Trophoblast cell (in vitro differentiated cells and primary cell): Measurements from ENCODE around the gene SRC.
A peak's percentile ranks its signal among the peaks of the same experiment; 100 is the strongest.

ENCODE experiments used
- DNase-seq, 2 donors: peaks; one replicate each; pipeline ENCODE4 v3.0.0-alpha.2; 2016
- H2AFZ ChIP-seq: 2 replicates; pipeline ENCODE4 v1.6.1; 2013; ENCODE audit warnings: low read length, moderate library complexity, mild to moderate bottlenecking; ENCODE audit not compliant: insufficient read depth, poor library complexity
- H2AK5ac ChIP-seq: 2 replicates; pipeline ENCODE4 v1.6.1; 2013; ENCODE audit warnings: mild to moderate bottlenecking, low read length
- H2BK120ac ChIP-seq: 2 replicates; pipeline ENCODE4 v1.6.1; 2013; ENCODE audit warnings: low read length, mild to moderate bottlenecking, moderate library complexity; ENCODE audit not compliant: insufficient read depth, poor library complexity
- H2BK12ac ChIP-seq: 2 replicates; pipeline ENCODE4 v1.6.1; 2013; ENCODE audit warnings: mild to moderate bottlenecking, low read length, moderate library complexity
- H2BK5ac ChIP-seq: 2 replicates; pipeline ENCODE4 v1.6.1; 2013; ENCODE audit warnings: low read length, low read depth, moderate library complexity, mild to moderate bottlenecking; ENCODE audit not compliant: poor library complexity
- H3K14ac ChIP-seq: 2 replicates; pipeline ENCODE4 v1.6.1; 2013; ENCODE audit warnings: mild to moderate bottlenecking, low read length
- H3K18ac ChIP-seq: 2 replicates; pipeline ENCODE4 v1.6.1; 2013; ENCODE audit warnings: mild to moderate bottlenecking, low read length
- H3K23ac ChIP-seq: 2 replicates; pipeline ENCODE4 v1.6.1; 2013; ENCODE audit warnings: low read length
- H3K27ac ChIP-seq: 2 replicates; pipeline ENCODE4 v1.5.1; 2013; ENCODE audit warnings: low read depth, mild to moderate bottlenecking, inconsistent platforms, low read length, moderate library complexity
- H3K27me3 ChIP-seq: 2 replicates; pipeline ENCODE4 v1.6.1; 2013; ENCODE audit warnings: inconsistent platforms, mild to moderate bottlenecking, low read length, moderate library complexity; ENCODE audit not compliant: insufficient read depth
- H3K36me3 ChIP-seq, 2 experiments: 1 replicate in 1 of 2; 2 replicates in 1 of 2; pipeline ENCODE4 v1.6.1; 2013; ENCODE audit warnings: low read length in 2 of 2, mild to moderate bottlenecking in 2 of 2, moderate library complexity in 1 of 2; ENCODE audit not compliant: insufficient read depth in 2 of 2, control insufficient read depth in 1 of 2
- H3K4ac ChIP-seq: 2 replicates; pipeline ENCODE4 v1.6.1; 2013; ENCODE audit warnings: low read depth, mild to moderate bottlenecking, low read length, moderate library complexity
- H3K4me1 ChIP-seq, 2 experiments: 1 replicate in 1 of 2; 2 replicates in 1 of 2; pipeline ENCODE4 v1.6.1; 2013; ENCODE audit warnings: low read length in 2 of 2, mild to moderate bottlenecking in 2 of 2, moderate library complexity in 1 of 2; ENCODE audit not compliant: insufficient read depth in 2 of 2, control insufficient read depth in 1 of 2
- H3K4me2 ChIP-seq: 2 replicates; pipeline ENCODE4 v1.6.1; 2013; ENCODE audit warnings: inconsistent platforms, mild to moderate bottlenecking, low read length, moderate library complexity
- H3K4me3 ChIP-seq: 2 replicates; pipeline ENCODE4 v1.5.1; 2013; ENCODE audit warnings: mild to moderate bottlenecking, low read depth, low read length, inconsistent platforms
- H3K79me1 ChIP-seq: one replicate; pipeline ENCODE4 v1.6.1; 2013; ENCODE audit warnings: low read length
- H3K79me2 ChIP-seq: 2 replicates; pipeline ENCODE4 v1.6.1; 2013; ENCODE audit warnings: low read length, mild to moderate bottlenecking; ENCODE audit not compliant: control insufficient read depth, insufficient read depth, poor library complexity
- H3K9ac ChIP-seq: 2 replicates; pipeline ENCODE4 v1.6.1; 2013; ENCODE audit warnings: mild to moderate bottlenecking, low read length
- H3K9me3 ChIP-seq: 2 replicates; pipeline ENCODE4 v1.6.1; 2013; ENCODE audit warnings: low read depth, mild to moderate bottlenecking, control low read depth, inconsistent platforms, low read length; ENCODE audit not compliant: insufficient read depth
- H4K12ac ChIP-seq: 2 replicates; pipeline ENCODE4 v1.6.1; 2013; ENCODE audit warnings: low read depth, mild to moderate bottlenecking, low read length, moderate library complexity
- H4K8ac ChIP-seq: 2 replicates; pipeline ENCODE4 v1.6.1; 2013; ENCODE audit warnings: low read depth, mild to moderate bottlenecking, low read length, moderate library complexity
- H4K91ac ChIP-seq: one replicate; pipeline ENCODE4 v1.6.1; 2013; ENCODE audit warnings: low read depth, mild to moderate bottlenecking, low read length, moderate library complexity
- WGBS: extraction: QIAGEN DNeasy Blood & Tissue Kit; methylation state at CpG from one replicate; pipeline ENCODE4 v1.1.7; 2013; ENCODE audit warnings: missing lambda C conversion rate; ENCODE audit not compliant: insufficient read length, insufficient coverage; ENCODE audit errors: extremely low coverage; 5-methylcytosine and 5-hydroxymethylcytosine counted together

SRC gene

GRCh38 chr20:37303637-37304036 is 42.3 kb upstream of the SRC start:
- H3K27ac ChIP-seq = no peak overlapping the region
- peak overlapping the region; percentile 48 for H3K18ac ChIP-seq
- peak overlapping the region; percentile 6 for H4K8ac ChIP-seq
- peak overlapping the region; percentile 71 for H2AK5ac ChIP-seq
- peak overlapping the region; percentile 39 for H3K4ac ChIP-seq
- H3K9me3 ChIP-seq = no peaks in the 10 kb centered on the region
- peak overlapping the region; percentile 80 for H2BK12ac ChIP-seq
- H3K27me3 ChIP-seq = no peaks in the 10 kb centered on the region
- peak; percentile 30 to 61 for DNase-seq
- no peak overlapping the region for H3K4me3 ChIP-seq
- no peak overlapping the region for H2AFZ ChIP-seq
- peak overlapping the region; percentile 50 for H2BK120ac ChIP-seq
- no peak overlapping the region for H3K23ac ChIP-seq
- H3K36me3 ChIP-seq = peaks cover 20 to 29% of the 10 kb centered on the region in 2 experiments
- no CpG with 5 or more reads among the region's 4 CpGs for WGBS
- H2BK5ac ChIP-seq = peak overlapping the region; percentile 26
- peaks cover 17 to 21% of the 10 kb centered on the region in 2 experiments for H3K4me1 ChIP-seq
- no peak overlapping the region for H3K9ac ChIP-seq
- peaks cover 32% of the 10 kb centered on the region for H3K79me1 ChIP-seq
- H3K14ac ChIP-seq = peak overlapping the region; percentile 45
- no peak overlapping the region for H4K12ac ChIP-seq
- H3K79me2 ChIP-seq = peaks cover 4% of the 10 kb centered on the region
- H3K4me2 ChIP-seq = no peak overlapping the region
- peak overlapping the region; percentile 77 for H4K91ac ChIP-seq

- Histone ChIP-seq H3K4ac (peak overlapping the region; percentile 22), H3K23ac (no peak overlapping the region), H3K27me3 (no peaks in the 10 kb centered on the region), H2AK5ac (no peak overlapping the region), H3K14ac (peak overlapping the region; percentile 46), H2BK5ac (peak overlapping the region; percentile 42), H3K4me3 (no peak overlapping the region), H3K9ac (no peak overlapping the region), H4K91ac (peak overlapping the region; percentile 80), H4K8ac (peak overlapping the region; percentile 37), H4K12ac (no peak overlapping the region), H2AFZ (peak overlapping the region; percentile 1), H3K9me3 (no peaks in the 10 kb centered on the region), H3K79me2 (peaks cover 10% of the 10 kb centered on the region), H2BK12ac (peak overlapping the region; percentile 78), H3K4me2 (no peak overlapping the region), H3K18ac (peak overlapping the region; percentile 54), H3K36me3 (peaks cover 15 to 30% of the 10 kb centered on the region in 2 experiments), H3K4me1 (peaks cover 27 to 31% of the 10 kb centered on the region in 2 experiments), H3K79me1 (peaks cover 40% of the 10 kb centered on the region), H3K27ac (no peak overlapping the region), H2BK120ac (peak overlapping the region; percentile 77)
- no CpG with 5 or more reads among the region's 6 CpGs for WGBS
- no peak for DNase-seq
Measured at GRCh38 chr20:37305079-37305478, 40.9 kb upstream of the SRC start.

- Histone ChIP-seq H4K12ac (no peak overlapping the region), H3K14ac (peak overlapping the region; percentile 23), H2BK12ac (peak overlapping the region; percentile 85), H3K9ac (no peak overlapping the region), H3K18ac (peak overlapping the region; percentile 55), H3K79me2 (peaks cover 16% of the 10 kb centered on the region), H3K4me2 (no peak overlapping the region), H2AK5ac (peak overlapping the region; percentile 94), H2BK120ac (peak overlapping the region; percentile 10), H3K4me3 (no peak overlapping the region), H3K4ac (peak overlapping the region; percentile 61), H2BK5ac (peak overlapping the region; percentile 68), H2AFZ (no peak overlapping the region), H3K27ac (no peak overlapping the region), H3K23ac (no peak overlapping the region), H3K9me3 (no peaks in the 10 kb centered on the region), H3K36me3 (peaks cover 17 to 30% of the 10 kb centered on the region in 2 experiments), H4K91ac (peak overlapping the region; percentile 87), H3K4me1 (peaks cover 34 to 39% of the 10 kb centered on the region in 2 experiments), H4K8ac (peak overlapping the region; percentile 7), H3K27me3 (no peaks in the 10 kb centered on the region), H3K79me1 (peaks cover 47% of the 10 kb centered on the region)
- DNase-seq = no peak
- no CpG with 5 or more reads among the region's 3 CpGs for WGBS
Measured at GRCh38 chr20:37305839-37306238, 40.1 kb upstream of the SRC start.

GRCh38 chr20:37308086-37309050 is 37.6 kb upstream of the SRC start:
- peak overlapping the region; percentile 95 for H3K18ac ChIP-seq
- H3K36me3 ChIP-seq = peaks cover 12 to 17% of the 10 kb centered on the region in 2 experiments
- H2BK5ac ChIP-seq = peak overlapping the region; percentile 96
- H3K79me1 ChIP-seq = peaks cover 62% of the 10 kb centered on the region
- no peaks in the 10 kb centered on the region for H3K9me3 ChIP-seq
- H4K12ac ChIP-seq = no peak overlapping the region
- DNase-seq = no peak
- H3K27ac ChIP-seq = peak overlapping the region; percentile 98
- peak overlapping the region; percentile 91 for H3K14ac ChIP-seq
- no CpG with 5 or more reads among the region's 8 CpGs for WGBS
- H2AFZ ChIP-seq = peak overlapping the region; percentile 57
- peak overlapping the region; percentile 34 for H3K23ac ChIP-seq
- H3K27me3 ChIP-seq = no peaks in the 10 kb centered on the region
- H4K91ac ChIP-seq = peak overlapping the region; percentile 97
- H2BK12ac ChIP-seq = peak overlapping the region; percentile 78
- peak overlapping the region; percentile 94 for H2BK120ac ChIP-seq
- H3K4me1 ChIP-seq = peaks cover 43 to 53% of the 10 kb centered on the region in 2 experiments
- H3K4me3 ChIP-seq = no peak overlapping the region
- no peak overlapping the region for H3K9ac ChIP-seq
- peaks cover 23% of the 10 kb centered on the region for H3K79me2 ChIP-seq
- H2AK5ac ChIP-seq = peak overlapping the region; percentile 85
- no peak overlapping the region for H3K4me2 ChIP-seq
- H4K8ac ChIP-seq = peak overlapping the region; percentile 70
- H3K4ac ChIP-seq = peak overlapping the region; percentile 84
